GM18511 (cell line): ENCODE results near the gene TFCP2.

Experiments
- ATAC-seq: cut with Tn5 transposase; IDR thresholded peaks from one replicate; pipeline ENCODE4 v1.9.1; 2021; ENCODE audit warnings: mild to moderate bottlenecking, moderate library complexity; ENCODE audit not compliant: unreplicated experiment

Gene TFCP2

DNA sequence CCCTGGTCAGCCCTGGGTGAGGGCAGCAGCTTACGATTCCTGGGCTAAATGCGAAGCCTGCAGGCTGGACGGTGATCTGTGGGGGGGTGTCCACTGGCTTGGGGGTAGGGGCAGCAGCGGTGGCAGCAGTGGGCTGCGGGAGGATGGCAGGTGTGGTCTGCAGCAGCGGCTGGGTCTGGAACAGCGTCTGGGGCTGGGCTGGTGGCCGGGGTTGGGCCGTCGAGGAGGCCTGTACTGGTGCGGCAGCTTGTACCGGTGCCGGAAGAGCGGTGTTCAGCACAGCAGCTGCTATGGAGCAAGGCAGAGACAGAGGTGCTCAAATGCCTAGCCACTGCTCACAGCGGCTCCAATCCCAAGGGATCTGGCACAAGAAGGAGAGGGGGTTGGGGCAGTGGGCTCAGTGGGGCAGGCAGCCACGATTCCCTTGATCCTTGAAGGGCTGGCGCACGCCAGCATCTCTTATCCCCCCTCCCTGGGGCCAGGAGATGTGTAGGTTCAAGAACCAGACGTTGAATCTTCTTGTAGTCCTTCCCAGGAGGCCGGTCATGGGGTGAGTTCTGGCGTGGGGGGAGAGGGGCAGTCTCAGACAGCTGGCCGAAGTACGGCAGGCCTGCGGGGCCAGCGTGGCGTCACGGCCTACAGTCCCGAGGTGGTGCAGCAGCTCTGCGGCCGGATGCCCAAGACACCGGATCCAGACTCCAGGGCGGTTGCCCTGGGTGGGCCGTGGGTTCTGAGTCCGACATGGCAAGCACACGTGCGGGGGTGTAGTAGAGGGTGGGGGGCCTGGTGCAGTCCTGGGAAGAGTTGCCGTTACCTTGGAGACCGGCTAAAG is 25.0 kb upstream of the TFCP2 start:
- no peak for ATAC-seq

DNA sequence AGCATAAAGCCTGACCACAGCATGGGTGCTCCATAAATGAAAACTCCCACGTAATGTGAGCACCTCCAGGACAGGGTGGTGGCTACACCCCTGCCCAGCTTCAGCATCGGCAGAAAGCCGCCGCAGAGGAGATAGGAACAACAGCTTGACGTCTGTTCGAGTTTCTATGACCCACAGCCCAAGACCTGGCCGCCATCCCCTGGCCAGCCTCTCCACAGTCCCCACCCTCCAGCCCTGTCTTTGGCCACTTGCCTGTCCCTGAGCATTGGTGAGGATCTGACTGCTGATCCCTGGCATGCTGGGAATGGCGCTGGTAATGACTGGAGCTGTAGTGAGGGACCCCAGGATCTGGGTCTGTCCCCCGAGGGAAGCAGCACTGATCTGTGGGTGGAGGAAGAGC is 23.6 kb upstream of the TFCP2 start:
- no peak for ATAC-seq

- ATAC-seq: no peak
Observed at GRCh38 chr12:51195841-51196240, 22.9 kb upstream of the TFCP2 start.

DNA sequence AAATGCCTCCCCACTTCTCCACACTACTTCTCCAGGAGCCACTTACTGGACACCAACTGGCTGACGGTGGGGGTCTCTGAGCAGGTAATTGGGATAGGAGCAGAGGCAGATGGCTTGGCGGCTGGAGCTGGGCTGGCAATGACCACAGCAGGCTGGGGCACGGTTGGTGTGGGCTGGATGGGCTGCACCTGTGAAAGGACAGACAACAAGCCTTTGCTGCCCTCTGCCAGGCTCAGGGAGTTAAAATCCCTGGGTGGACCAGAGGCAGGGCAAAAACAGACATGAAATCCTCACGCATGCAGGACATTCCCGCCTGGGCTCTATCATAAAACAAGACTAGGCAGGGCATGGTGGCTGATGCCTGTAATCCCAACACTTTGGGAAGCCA is 19.3 kb upstream of the TFCP2 start:
- no peak for ATAC-seq

GRCh38 chr12:51191516-51192283 is 18.8 kb upstream of the TFCP2 start:
- ATAC-seq: no peak

GRCh38 chr12:51190820-51191219 is 17.9 kb upstream of the TFCP2 start:
- ATAC-seq: no peak

GRCh38 chr12:51189790-51190355 is 16.9 kb upstream of the TFCP2 start:
- ATAC-seq: no peak

DNA sequence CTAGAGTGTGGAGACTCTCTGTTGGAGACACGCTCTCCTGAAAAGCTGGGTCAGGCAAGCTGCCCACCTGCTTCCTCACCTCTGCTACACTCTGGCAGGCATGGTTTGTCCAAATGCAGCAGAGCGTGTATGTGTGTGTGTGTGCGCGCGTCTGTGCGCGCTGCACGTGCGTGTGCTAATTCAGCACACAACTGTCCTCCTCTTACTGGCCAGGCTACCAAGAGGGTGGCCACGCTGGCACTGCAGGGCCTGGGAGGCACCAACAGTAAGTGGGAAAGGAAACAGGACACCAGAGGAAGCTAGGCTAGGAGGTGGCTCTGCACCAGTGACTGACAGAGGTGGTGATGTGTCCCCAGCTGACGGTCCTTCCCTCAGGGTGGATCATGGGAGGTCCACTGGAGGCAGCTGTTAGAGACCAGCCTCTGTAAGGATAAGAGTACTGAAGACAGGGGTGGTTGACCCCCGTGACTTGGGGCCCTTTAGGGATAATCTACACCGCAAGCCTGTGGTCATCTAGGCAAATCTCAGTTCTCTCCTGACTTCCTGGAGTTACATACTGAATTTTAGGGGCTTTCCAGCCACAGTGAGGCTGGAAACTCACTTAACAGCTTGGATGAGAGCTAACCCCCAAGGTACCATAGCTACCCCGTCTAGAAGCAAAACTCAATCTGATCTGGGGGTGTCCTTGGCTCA is 15.6 kb upstream of the TFCP2 start:
- no peak for ATAC-seq

- ATAC-seq: no peak
Observed at GRCh38 chr12:51187370-51187987, 14.5 kb upstream of the TFCP2 start.

DNA sequence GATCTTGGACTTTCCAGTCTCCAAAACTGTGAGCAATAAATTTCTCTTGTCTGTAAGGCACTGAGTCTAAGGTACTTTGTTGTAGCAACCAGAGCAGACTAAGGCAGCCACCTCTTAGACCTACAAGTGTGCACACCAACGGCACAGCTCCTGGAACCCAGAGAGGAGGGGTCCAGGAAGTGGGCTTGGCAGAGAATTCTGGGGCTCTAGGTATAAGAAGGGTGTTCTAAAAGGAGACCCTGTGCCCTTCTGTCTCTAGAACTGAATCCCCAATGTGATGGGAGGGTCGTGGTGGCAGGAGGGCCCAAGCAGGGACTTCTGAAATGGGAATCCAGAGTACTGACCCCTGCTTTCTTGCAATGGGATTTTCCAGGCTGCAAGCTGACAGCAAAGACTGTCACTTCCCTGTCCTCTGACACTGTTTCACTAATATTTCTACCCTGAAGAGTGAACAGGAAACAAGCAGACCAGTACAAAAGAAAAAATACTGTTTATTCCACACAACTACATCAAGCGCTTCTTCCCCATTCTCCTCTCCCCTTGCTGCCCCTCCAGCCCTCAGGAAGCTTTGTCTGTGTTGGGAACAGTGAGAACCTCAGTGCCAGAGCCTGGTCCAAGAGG is 13.6 kb upstream of the TFCP2 start:
- ATAC-seq: no peak

- ATAC-seq: no peak
Observed at GRCh38 chr12:51185171-51185717, 12.3 kb upstream of the TFCP2 start.

- no peak for ATAC-seq
Observed at GRCh38 chr12:51183816-51184215, 10.9 kb upstream of the TFCP2 start.

DNA sequence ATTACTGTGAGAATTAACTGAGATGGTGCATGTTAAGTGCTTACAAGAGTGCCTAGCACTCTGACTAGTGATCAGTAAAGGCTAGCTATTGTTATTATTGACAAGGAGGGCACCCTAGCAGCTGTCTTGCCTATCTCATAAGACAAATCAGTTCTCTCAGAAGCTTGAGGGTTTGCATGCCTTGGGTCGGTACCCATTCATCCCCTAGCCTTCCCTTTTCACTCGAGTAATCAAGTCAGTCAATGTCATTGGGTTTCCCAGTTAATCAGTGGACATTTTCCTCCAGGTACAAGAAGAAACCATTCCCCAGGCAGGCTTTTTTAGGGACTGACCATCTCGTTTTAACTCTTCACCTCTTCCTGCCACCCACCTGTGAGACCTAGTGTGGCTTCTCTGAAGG is 10.4 kb upstream of the TFCP2 start:
- ATAC-seq: no peak

DNA sequence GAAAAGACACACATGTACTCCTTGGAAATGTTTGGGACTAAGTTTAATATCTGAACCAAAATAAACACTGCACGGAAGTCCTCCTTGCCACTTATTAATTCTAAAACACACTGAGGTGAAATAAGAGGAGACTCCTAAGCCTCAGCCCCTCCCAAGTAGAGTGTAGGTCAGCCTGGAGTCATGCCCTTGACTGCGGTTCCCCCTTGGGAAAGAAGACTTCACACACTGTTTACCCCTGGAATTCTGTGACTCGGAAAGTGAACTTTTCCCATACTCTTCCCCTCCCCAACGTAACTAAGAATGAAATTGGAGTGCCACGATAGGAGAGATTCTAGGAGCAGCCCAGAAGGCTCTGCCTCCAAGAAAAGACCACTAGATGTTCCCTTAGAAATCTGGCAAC is 8.6 kb upstream of the TFCP2 start:
- no peak for ATAC-seq

DNA sequence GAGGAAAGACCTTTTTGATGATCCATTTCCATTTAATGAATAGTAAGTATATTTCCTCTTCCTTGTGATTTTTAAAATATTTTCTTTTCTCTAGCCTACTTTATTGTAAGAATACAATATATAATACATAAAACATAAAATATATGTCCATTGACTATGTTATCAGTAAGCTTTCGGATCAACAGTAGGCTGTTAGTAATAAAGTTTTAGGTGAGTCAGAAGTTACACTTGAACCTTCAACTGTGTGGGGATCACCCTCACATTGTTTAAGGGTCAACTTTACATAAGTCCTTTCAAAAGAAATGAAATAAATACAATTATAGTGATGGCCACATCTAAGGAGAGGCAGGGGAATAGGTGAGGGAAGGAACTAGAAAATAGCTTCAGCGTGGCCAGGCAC is 5.0 kb upstream of the TFCP2 start:
- no peak for ATAC-seq

DNA sequence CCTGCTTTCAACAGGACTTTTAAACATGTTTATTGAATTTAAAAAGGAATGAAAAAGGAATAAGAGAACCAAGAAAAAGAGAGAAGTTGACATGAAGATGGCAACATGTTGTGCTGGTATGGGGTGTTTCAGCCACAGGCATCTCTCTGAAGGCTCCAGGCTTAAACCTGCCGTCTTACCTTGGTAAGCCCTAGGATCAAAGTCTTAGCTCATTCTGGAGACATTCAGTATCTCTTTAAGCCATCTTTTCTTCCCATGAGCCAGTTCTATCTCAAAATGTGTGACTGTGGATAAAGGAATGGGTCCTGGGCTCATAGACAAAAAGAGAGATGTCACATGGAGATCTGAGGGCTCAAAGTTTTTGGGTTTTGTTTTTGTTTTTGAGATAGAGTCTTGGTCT is 1.6 kb upstream of the TFCP2 start:
- ATAC-seq: no peak

- peak; percentile 13 for ATAC-seq
Observed at GRCh38 chr12:51171884-51172514, 936 bp downstream of the TFCP2 start.

- no peak for ATAC-seq
Observed at GRCh38 chr12:51163795-51164194, 9.1 kb downstream of the TFCP2 start.

- no peak for ATAC-seq
Observed at GRCh38 chr12:51162217-51162616, 10.7 kb downstream of the TFCP2 start.
